Heart right ventricle (tissue), 16 donors: Measurements from ENCODE around the gene BARX1. TPM values are rescaled to one million over a fixed set of nuclear protein-coding genes. Genes with fewer than 3 reads are reported as not detected.

Experiments used
- ATAC-seq, 8 donors: fragments of 200-7000 bp; cut with Tn5 transposase; one replicate each; pipeline ENCODE4 v1.9.1; 2020; ENCODE audit warnings: mild to moderate bottlenecking in 8 of 8, moderate library complexity in 8 of 8, moderate number of reproducible peaks in 1 of 8
- DNase-seq, 2 donors: peaks; one replicate each; pipeline ENCODE4 v3.0.0-alpha.2; 2020
- H3K27ac ChIP-seq, 10 donors: fragments of 200-600 bp; sonication (generic) in 2 of 10; one replicate each; pipeline versions ENCODE4 v1.5.0 to v1.8.0; 2020 to 2022; ENCODE audit warnings: mild to moderate bottlenecking in 3 of 10
- H3K27me3 ChIP-seq, 7 donors: fragments of 200-600 bp; one replicate each; pipeline ENCODE4 v1.8.0; 2021 to 2022; ENCODE audit warnings: mild to moderate bottlenecking in 2 of 7
- H3K36me3 ChIP-seq, 9 donors: fragments of 200-600 bp; sonication (generic) in 1 of 9; one replicate each; pipeline versions ENCODE4 v1.5.0 to v1.8.0; 2020 to 2022; ENCODE audit warnings: mild to moderate bottlenecking in 2 of 9
- H3K4me1 ChIP-seq, 9 donors: fragments of 200-600 bp; sonication (generic) in 1 of 9; one replicate each; pipeline versions ENCODE4 v1.5.0 to v1.8.0; 2020 to 2022; ENCODE audit warnings: mild to moderate bottlenecking in 4 of 9
- H3K4me3 ChIP-seq, 10 donors: fragments of 200-600 bp; sonication (generic) in 2 of 10; one replicate each; pipeline versions ENCODE4 v1.5.0 to v1.8.0; 2020 to 2022; ENCODE audit warnings: mild to moderate bottlenecking in 7 of 10, moderate library complexity in 2 of 10
- H3K9me3 ChIP-seq, 11 donors: fragments of 200-600 bp in 10 of 11; sonication (generic) in 2 of 11; one replicate each; pipeline versions ENCODE4 v1.5.0 to v1.8.0; 2013 to 2022; ENCODE audit warnings: mild to moderate bottlenecking in 2 of 11, control low read depth in 1 of 11, moderate library complexity in 1 of 11
- CTCF ChIP-seq, 9 donors: fragments of 200-600 bp; sonication (generic) in 2 of 9; IDR thresholded peaks; one replicate each; pipeline versions ENCODE4 v1.5.0 to v1.8.0; 2021 to 2022; ENCODE audit warnings: antibody characterized with exemption in 9 of 9, mild to moderate bottlenecking in 5 of 9, moderate library complexity in 1 of 9
- WGBS, 2 donors: extraction: QIAGEN DNeasy Blood & Tissue Kit; methylation state at CpG; one replicate each; pipeline ENCODE4 v1.1.7; 2013; ENCODE audit warnings: inconsistent platforms in 1 of 2; 5-methylcytosine and 5-hydroxymethylcytosine counted together
- intact Hi-C, 10 donors: fragments of 100-400 bp; cut with DNase I; formaldehyde crosslinking; loops; one replicate each; pipeline versions ENCODE4 v1.11.1 to v1.14.2; 2022
- polyA plus RNA-seq, 2 donors: library from polyadenylated mRNA; stranded (reverse); fragments of 200-250 nt; gene quantifications; one replicate each; pipeline ENCODE4 v1.2.3, GENCODE V29; 2013
- total RNA-seq, 10 donors: library from RNA; stranded (reverse); fragmentation: NEBNext Ultra II Directional in 3 of 10; extraction: Animal tissue kit (Norgen Biotek cat#: 25700) in 3 of 10; gene quantifications; one replicate each; pipeline versions ENCODE4 v1.2.1 to v1.2.4, GENCODE V29; 2021 to 2023
- donor health status: Arrhythmogenic right ventricular cardiomyopathy.
- donor health status: ischemic (EF 13 %, LVEDD 7.1; RV severe dilation, severe dysfunction).
- donor health status: healthy with polysubstance abuse.
- donor health status: DM: no; HTN: yes; CAD: no.
- donor health status: DM: no; HTN: no; CAD: no.
- donor health status: ischemic (EF 25% LVEDD 6.9; RV normal size, moderate dysfunction).
- donor health status: ischemic (EF 25% LVEDD 5.7; RV mildly dilated, moderate dysfunction).
- donor health status: healthy.
- donor health status: DM: yes; HTN: yes; CAD: no.
- donor health status: Ischemic cardiomyopathy.
- donor health status: ischemic (EF 35%, LVEDD 5.7; RV mildly dilated, moderate dysfunction).
- donor health status: nonischemic (EF 11% LVEDD 7.7; RV severe dilation, severe dysfunction).
- donor health status: DM: yes; HTN: yes; CAD: no.
- donor health status: PGD.
- donor health status: ischemic (EF 29% LVEDD 5.4; RV normal size, mild dysfunction).
- donor health status: nonischemic (EF 23%, LVEDD 6.1; RV moderate dilation, normal function).

BARX1 gene
- total and polyA plus RNA-seq, 12 donors = 0.06 to 0.19 TPM; not detected in 10

- H3K4me3 ChIP-seq = no peak overlapping the region
- DNase-seq (no peak), ATAC-seq (no peak)
- intact Hi-C loops = no loop called here
- no peak overlapping the region for H3K27ac ChIP-seq
- H3K36me3 ChIP-seq = no peaks in the 10 kb centered on the region
- peaks cover 70 to 97% (median 96%) of the 10 kb centered on the region in 7 donors for H3K27me3 ChIP-seq
- H3K4me1 ChIP-seq = peaks cover 18 to 65% (median 53%) of the 10 kb centered on the region in 9 donors
- TF ChIP-seq CTCF (IDR thresholded peaks at IDR 0.05) = no peak
- no peaks in the 10 kb centered on the region for H3K9me3 ChIP-seq
- 18 to 24% methylated on average over 44 to 49 of the region's 49 CpGs for WGBS, 2 donors
These were observed 1.4 kb downstream of the BARX1 start for GRCh38 chr9:93953496-93954433.

DNA sequence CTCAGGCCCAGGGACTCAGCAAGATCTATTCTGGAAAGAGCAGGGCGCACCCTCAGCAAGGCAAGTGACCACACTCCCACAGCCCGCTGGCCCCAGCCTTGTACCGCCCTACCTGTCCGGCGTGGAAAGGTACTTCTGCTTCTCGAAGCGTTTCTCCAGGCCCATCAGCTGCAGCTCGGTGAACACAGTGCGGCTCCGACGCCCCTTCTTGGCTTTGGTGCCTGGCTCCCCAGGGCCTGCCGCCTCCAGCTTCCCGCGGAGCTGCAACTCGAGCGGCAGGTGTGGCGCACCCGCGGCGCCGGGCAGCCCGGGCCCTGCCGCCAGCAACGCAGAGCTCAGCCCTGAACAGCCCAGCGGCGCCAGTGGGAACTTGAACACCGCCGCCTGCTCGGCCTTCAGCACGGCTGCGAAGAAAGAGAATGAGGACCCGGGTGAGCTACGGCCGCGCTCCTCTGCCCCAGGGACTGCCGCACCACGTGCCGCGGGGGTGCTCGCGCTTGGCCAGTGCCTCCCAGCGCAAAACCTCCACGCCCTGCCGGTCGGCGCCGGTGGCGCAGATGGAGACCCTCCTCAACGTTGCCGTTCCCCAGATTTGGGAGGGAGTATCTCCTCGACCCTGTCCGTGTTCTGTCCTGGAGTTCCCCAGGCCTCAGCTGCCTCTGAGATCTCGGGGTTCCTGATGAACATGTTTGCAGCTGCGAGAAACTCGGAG lies 2.2 kb downstream of the BARX1 start:
- ATAC-seq (no peak), DNase-seq (no peak)
- TF ChIP-seq CTCF (IDR thresholded peaks at IDR 0.05) = no peak
- Histone ChIP-seq H3K27ac (no peak overlapping the region), H3K27me3 (peaks cover 69 to 97% (median 96%) of the 10 kb centered on the region in 7 donors), H3K4me3 (no peak overlapping the region), H3K36me3 (no peaks in the 10 kb centered on the region), H3K4me1 (peaks cover 13 to 64% (median 45%) of the 10 kb centered on the region in 9 donors), H3K9me3 (no peaks in the 10 kb centered on the region)
- 2 to 4% methylated on average over 55 of the region's 55 CpGs for WGBS, 2 donors
- intact Hi-C loops = no loop called here

DNA sequence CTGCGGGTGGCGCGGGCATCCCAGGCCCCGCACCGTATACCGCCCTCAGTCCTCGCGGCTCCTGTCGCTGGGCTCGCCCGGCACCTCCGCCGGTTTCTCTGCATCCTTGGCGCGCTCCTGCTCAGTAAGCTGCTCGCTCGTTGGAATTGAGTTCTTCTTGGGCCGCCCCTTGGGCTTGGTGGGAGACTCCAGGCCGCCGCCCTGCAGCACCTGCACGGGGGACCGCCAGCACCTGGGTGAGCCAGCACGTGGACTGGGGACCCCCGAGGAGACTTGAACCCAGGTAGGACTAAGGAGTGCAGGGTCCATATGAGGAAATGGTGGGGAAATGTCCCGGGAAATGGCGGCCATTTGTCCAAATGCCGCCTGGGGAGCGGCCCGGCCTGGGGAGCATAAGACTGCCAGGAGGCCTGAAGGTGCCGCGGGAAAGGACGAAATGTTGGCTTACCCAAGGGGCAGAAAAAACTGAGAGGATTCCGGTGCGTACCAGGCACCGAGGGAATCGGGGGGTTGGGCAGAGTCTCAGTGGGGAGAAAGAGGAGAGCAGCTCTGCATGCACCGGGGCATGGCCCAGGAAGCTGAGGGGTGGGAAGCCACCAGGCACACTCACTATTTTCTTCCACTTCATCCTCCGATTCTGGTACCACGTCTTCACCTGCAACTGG lies 2.9 kb downstream of the BARX1 start:
- TF ChIP-seq CTCF (IDR thresholded peaks at IDR 0.05) = no peak
- Histone ChIP-seq H3K4me1 (peaks cover 13 to 64% (median 45%) of the 10 kb centered on the region in 9 donors), H3K27ac (no peak overlapping the region), H3K27me3 (peaks cover 71 to 97% (median 96%) of the 10 kb centered on the region in 7 donors), H3K4me3 (peak overlapping the region in 9 of 10 donors; percentile 8 to 62 (median 49)), H3K9me3 (no peaks in the 10 kb centered on the region), H3K36me3 (no peaks in the 10 kb centered on the region)
- 3% methylated on average over 39 of the region's 39 CpGs for WGBS, 2 donors
- DNase-seq (no peak), ATAC-seq (no peak)
- intact Hi-C loops = no loop called here

DNA sequence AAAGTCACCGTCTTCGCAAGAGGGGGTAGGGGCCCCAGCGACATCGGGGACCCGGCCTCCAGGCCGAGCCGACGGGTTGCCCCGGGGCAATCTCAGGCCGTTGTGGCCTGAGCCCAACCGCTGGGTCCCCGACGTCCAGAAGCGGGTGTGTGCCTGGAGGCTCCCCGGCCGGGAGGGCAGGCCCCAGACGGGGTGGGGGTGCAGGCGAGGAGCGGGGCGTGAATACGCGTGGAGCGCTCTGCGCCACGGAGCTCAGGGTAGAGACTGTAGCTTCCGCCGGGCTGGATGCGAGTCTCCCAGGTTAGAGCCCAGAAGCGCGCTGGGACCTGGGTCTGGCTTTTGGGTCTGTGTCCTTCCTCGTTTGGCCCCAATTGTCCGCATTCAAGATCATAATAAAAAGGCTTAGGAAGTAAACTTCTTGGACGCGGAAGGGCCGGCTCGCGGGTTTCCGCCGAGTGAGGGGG lies 3.5 kb downstream of the BARX1 start:
- ATAC-seq (peak in 2 of 8 donors; percentile 26 to 36), DNase-seq (no peak)
- no peak for TF ChIP-seq CTCF (IDR thresholded peaks at IDR 0.05)
- Histone ChIP-seq H3K36me3 (no peaks in the 10 kb centered on the region), H3K4me1 (peaks cover 13 to 64% (median 45%) of the 10 kb centered on the region in 9 donors), H3K27me3 (peaks cover 66 to 97% (median 96%) of the 10 kb centered on the region in 7 donors), H3K4me3 (peak overlapping the region in 9 of 10 donors; percentile 8 to 62 (median 49)), H3K9me3 (no peaks in the 10 kb centered on the region), H3K27ac (no peak overlapping the region)
- 1 to 2% methylated on average over 39 of the region's 39 CpGs for WGBS, 2 donors
- intact Hi-C loops = no loop called here
